Left hindlimb (tissue), 1 donor: Measurements from ENCODE around the gene STARD5.
"Not testable (repeated sequence)": the region's sequence is repeated elsewhere in the genome, so short reads cannot be mapped to it uniquely, and the experiment has no call there.

ENCODE experiments used
- DNase-seq: peaks from one replicate; pipeline ENCODE4 v3.0.0-alpha.2; 2018

The STARD5 gene

GRCh38 chr15:81336568-81336967, 12.6 kb upstream of the STARD5 start:
- no peak for DNase-seq

- DNase-seq, result no peak
Measured at GRCh38 chr15:81335631-81336030, 11.7 kb upstream of the STARD5 start.

GRCh38 chr15:81334768-81335435, 11.0 kb upstream of the STARD5 start:
- no peak for DNase-seq

- DNase-seq, result no peak
Measured at GRCh38 chr15:81333363-81333762, 9.4 kb upstream of the STARD5 start.

- DNase-seq, result no peak
Measured at GRCh38 chr15:81332326-81332725, 8.4 kb upstream of the STARD5 start.

- DNase-seq, result no peak
Measured at GRCh38 chr15:81331600-81331999, 7.7 kb upstream of the STARD5 start.

GRCh38 chr15:81331141-81331540, 7.2 kb upstream of the STARD5 start:
- DNase-seq, result not testable (repeated sequence)

- DNase-seq, result no peak
Measured at GRCh38 chr15:81330366-81331090, 6.6 kb upstream of the STARD5 start.

- DNase-seq, result no peak
Measured at GRCh38 chr15:81329446-81329845, 5.5 kb upstream of the STARD5 start.

- DNase-seq, result no peak
Measured at GRCh38 chr15:81327516-81327915, 3.6 kb upstream of the STARD5 start.

- DNase-seq, result no peak
Measured at GRCh38 chr15:81326466-81327212, 2.7 kb upstream of the STARD5 start.

GRCh38 chr15:81323559-81323943, 390 bp downstream of the STARD5 start:
- no peak for DNase-seq

GRCh38 chr15:81322676-81323253, 1.2 kb downstream of the STARD5 start:
- DNase-seq, result no peak

GRCh38 chr15:81321667-81322066, 2.3 kb downstream of the STARD5 start:
- DNase-seq, result no peak

GRCh38 chr15:81317642-81318017, 6.3 kb downstream of the STARD5 start:
- DNase-seq, result no peak

- DNase-seq, result no peak
Measured at GRCh38 chr15:81316267-81316666, 7.7 kb downstream of the STARD5 start.

- DNase-seq, result no peak
Measured at GRCh38 chr15:81315452-81316175, 8.3 kb downstream of the STARD5 start.

GRCh38 chr15:81314378-81314777, 9.6 kb downstream of the STARD5 start:
- DNase-seq, result no peak

GRCh38 chr15:81313686-81314085, 10.3 kb downstream of the STARD5 start:
- DNase-seq, result no peak

- DNase-seq, result no peak
Measured at GRCh38 chr15:81312790-81313543, 11.0 kb downstream of the STARD5 start.

GRCh38 chr15:81311752-81312464, 12.0 kb downstream of the STARD5 start:
- no peak for DNase-seq
